Motor neuron (in vitro differentiated cells): ENCODE data around the gene STK25. TPM values are rescaled to one million over a fixed set of nuclear protein-coding genes. Genes with fewer than 3 reads are reported as not detected.
"Not testable (repeated sequence)": the region's sequence is repeated elsewhere in the genome, so short reads cannot be mapped to it uniquely, and the experiment has no call there.

ENCODE experiments used
- ATAC-seq, 8 experiments: fragments of 200-7000 bp; cut with Tn5 transposase; replicated peaks in 6 of 8; 2 replicates each; pipeline ENCODE4 v1.8.0; 2021; ENCODE audit warnings: mild to moderate bottlenecking in 8 of 8, moderate library complexity in 8 of 8
- H3K27ac ChIP-seq, 2 donors: fragments of 250-450 bp; sonication (Bioruptor Pico); 2 replicates each; pipeline ENCODE4 v1.9.0; 2021; ENCODE audit warnings: antibody characterized with exemption in 2 of 2, mild to moderate bottlenecking in 2 of 2, moderate library complexity in 1 of 2
- H3K4me1 ChIP-seq, 2 donors: fragments of 250-450 bp; sonication (Bioruptor Pico); replicated peaks in 1 of 2; 2 replicates each; pipeline ENCODE4 v1.6.1; 2021; ENCODE audit warnings: antibody characterized with exemption in 2 of 2, mild to moderate bottlenecking in 2 of 2, moderate library complexity in 1 of 2
- H3K4me3 ChIP-seq, 5 donors: fragments of 250-450 bp; sonication (Bioruptor Pico); 2 replicates each; pipeline ENCODE4 v1.9.0; 2021; ENCODE audit warnings: antibody characterized with exemption in 5 of 5, mild to moderate bottlenecking in 5 of 5, moderate library complexity in 4 of 5
- WGBS, 10 experiments: fragments of 450-650 bp; shearing (Covaris generic); methylation state at CpG; one replicate each; pipeline ENCODE4 v1.0.0; 2022; 5-methylcytosine and 5-hydroxymethylcytosine counted together
- in situ Hi-C, 9 experiments: fragments of 400-800 bp; cut with MboI; loops; one replicate each; pipeline ENCODE4 v1.15.0; 2021; ENCODE audit warnings: low sequenced_read_pairs in 9 of 9, low pct_unique_long_range_greater_than_20kb in 2 of 9; ENCODE audit not compliant: unreplicated experiment in 9 of 9
- total RNA-seq, 8 experiments: library from RNA; unstranded; fragments of 300-600 nt; gene quantifications; 2 replicates each; pipeline versions ENCODE4 v1.2.3 to v1.2.4, GENCODE V29; 2022

Gene STK25
- total RNA-seq, 8 experiments from 2014 or later = 55.7 to 130 (median 103) TPM

- peak in 2 of 8 experiments; percentile 49 to 59 for ATAC-seq
- 0 to 80% (median 58%) methylated on average over 1 to 3 of the region's 5 CpGs; no CpG with 5 or more reads in 2 of the 10 experiments for WGBS, 10 experiments
- in situ Hi-C loops = no loop called here
- Histone ChIP-seq H3K27ac (no peak overlapping the region), H3K4me1 (peaks cover 1 to 4% of the 10 kb centered on the region in 2 donors), H3K4me3 (no peak overlapping the region)
Observed at GRCh38 chr2:241514553-241514952, 6.2 kb upstream of the STK25 start.

DNA sequence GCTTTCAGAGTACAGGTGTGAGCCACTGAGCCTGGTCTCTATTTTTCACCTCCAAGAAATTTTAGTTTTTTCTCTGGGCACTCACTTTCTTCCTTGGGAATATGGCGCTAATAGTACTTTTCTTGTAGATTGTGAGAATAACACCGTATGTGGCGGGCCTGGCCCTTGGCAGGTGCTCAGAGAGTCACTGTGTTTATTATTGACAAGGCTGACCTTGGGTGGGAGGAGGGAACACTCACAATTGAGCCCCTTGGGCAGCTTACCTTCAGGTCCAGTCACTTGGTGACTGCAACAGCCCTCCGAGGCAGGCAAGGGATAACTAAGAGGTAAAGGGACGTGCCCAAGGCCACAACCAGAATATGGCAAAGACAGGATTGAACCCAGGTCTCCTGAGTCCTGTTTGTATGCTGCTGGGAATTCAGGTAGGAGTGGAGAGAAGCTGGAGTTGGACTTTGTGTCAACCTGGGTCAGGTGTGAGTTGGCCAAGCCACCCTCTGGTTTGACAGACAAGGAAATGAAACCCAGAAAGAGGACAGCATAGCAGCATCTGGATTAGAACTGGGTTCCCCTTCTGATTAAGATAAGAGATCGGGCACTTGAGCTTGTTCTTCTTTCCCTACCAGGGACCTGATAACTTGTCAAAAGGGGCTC, 2.8 kb upstream of the STK25 start:
- 84 to 100% (median 90%) methylated on average over 1 to 6 of the region's 6 CpGs; no CpG with 5 or more reads in 2 of the 10 experiments for WGBS, 10 experiments
- Histone ChIP-seq H3K4me1 (peaks cover 16 to 17% of the 10 kb centered on the region in 2 donors), H3K27ac (no peak overlapping the region), H3K4me3 (no peak overlapping the region)
- ATAC-seq = no peak
- in situ Hi-C loops = no loop called here

DNA sequence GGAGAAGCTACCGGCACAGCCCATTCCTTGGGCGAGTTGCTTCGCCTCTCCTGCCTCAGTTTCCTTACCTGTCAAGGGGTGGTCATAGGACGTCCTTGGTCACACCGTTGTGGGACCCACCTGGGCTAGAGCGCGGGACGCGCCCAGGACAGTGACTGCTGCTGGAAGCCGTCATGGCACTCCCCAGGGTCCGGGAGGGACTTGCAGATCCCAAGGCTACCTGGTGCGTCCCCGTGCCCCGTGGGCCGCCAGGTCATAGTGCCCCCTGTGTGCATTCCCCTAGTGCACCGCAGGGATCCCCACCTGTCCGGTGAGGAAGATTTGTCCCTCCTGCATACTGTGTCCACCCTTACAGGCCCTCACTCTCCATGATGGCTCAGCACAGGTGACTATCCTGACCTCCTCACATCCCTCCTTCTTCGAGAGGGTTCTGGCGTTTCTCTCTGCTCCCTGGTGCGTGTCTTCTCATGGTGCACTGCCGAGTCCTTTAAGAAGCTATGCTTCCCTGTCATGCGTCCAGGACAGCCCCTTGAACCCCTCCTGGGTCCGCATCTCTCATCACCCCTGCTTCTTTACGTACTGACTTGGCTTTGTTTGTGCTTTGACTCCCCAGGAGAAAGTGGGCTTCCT, 886 bp upstream of the STK25 start:
- in situ Hi-C loops = no loop called here
- peak overlapping the region; percentile 83 to 88 for H3K27ac ChIP-seq
- H3K4me3 ChIP-seq = peak overlapping the region; percentile 58 to 87 (median 73)
- peak in 3 of 8 experiments; percentile 1 to 9 (median 7) for ATAC-seq
- 0 to 92% (median 20%) methylated on average over 1 to 9 of the region's 24 CpGs; no CpG with 5 or more reads in 5 of the 10 experiments for WGBS, 10 experiments
- peaks cover 16 to 17% of the 10 kb centered on the region in 2 donors for H3K4me1 ChIP-seq

GRCh38 chr2:241507430-241508239, 749 bp downstream of the STK25 start:
- Histone ChIP-seq H3K4me3 (peak overlapping the region; percentile 58 to 87 (median 73)), H3K4me1 (peaks cover 16 to 17% of the 10 kb centered on the region in 2 donors), H3K27ac (peak overlapping the region; percentile 76 to 92)
- in situ Hi-C loops = no loop called here
- peak; percentile 27 to 46 (median 42) for ATAC-seq
- 1% methylated on average over 19 of the region's 67 CpGs; no CpG with 5 or more reads in 9 of the 10 experiments for WGBS, 10 experiments

- Histone ChIP-seq H3K4me3 (peak overlapping the region; percentile 58 to 87 (median 73)), H3K27ac (peak overlapping the region in 1 of 2 donors; percentile 92), H3K4me1 (peaks cover 16 to 17% of the 10 kb centered on the region in 2 donors)
- in situ Hi-C loops = no loop called here
- no peak for ATAC-seq
- 13 to 100% (median 80%) methylated on average over 1 to 11 of the region's 19 CpGs; no CpG with 5 or more reads in 4 of the 10 experiments for WGBS, 10 experiments
Observed at GRCh38 chr2:241506793-241507429, 1.5 kb downstream of the STK25 start.

GRCh38 chr2:241506317-241506716, 2.1 kb downstream of the STK25 start:
- H3K27ac ChIP-seq, ATAC-seq, H3K4me3 ChIP-seq, in situ Hi-C loops: not testable (repeated sequence)
- H3K4me1 ChIP-seq = peaks cover 16 to 17% of the 10 kb centered on the region in 2 donors
- WGBS, 10 experiments = 93 to 100% (median 99%) methylated on average over 1 to 6 of the region's 11 CpGs; no CpG with 5 or more reads in 4 of the 10 experiments

GRCh38 chr2:241505781-241506201, 2.6 kb downstream of the STK25 start:
- Histone ChIP-seq H3K27ac (no peak overlapping the region), H3K4me3 (no peak overlapping the region), H3K4me1 (peaks cover 16 to 17% of the 10 kb centered on the region in 2 donors)
- in situ Hi-C loops = no loop called here
- no peak for ATAC-seq
- WGBS, 10 experiments = 80 to 81% (median 80%) methylated on average over 1 to 5 of the region's 7 CpGs; no CpG with 5 or more reads in 7 of the 10 experiments

DNA sequence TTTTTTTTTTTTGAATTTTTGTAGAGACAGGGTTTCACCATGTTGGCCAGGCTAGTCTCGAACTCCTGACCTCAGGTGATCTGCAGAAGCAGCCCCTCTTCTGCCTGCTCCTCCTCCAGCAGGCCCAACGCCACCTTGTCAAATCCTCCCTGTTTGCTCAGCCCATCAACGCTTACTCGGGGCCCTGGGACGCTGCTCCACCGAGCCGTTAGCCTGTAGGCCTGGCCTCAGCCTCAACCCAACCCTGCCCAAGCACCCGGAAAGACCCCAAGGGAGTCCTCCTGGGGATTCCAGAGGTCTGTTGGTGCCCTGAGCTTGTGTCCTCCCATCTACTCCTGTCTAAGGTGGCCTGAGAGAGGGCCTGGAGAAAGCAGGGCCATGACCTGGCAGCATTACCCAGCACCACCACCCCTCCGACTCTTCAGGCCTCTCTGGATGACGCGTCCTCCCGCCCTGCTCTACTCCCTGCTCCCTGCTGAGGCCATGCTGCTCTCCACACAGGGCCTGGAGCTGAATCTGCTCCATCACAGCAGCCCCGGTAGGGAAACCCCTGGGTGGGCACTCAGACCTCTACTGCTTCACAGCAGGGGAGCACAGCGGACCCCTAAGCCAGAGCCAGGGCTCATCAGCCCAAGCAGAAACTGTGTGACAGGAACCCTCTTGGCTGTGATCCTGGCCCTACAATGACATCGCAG, 3.2 kb downstream of the STK25 start:
- in situ Hi-C loops = no loop called here
- Histone ChIP-seq H3K27ac (no peak overlapping the region), H3K4me1 (peaks cover 16 to 17% of the 10 kb centered on the region in 2 donors), H3K4me3 (no peak overlapping the region)
- 85 to 100% (median 93%) methylated on average over 2 to 6 of the region's 15 CpGs; no CpG with 5 or more reads in 4 of the 10 experiments for WGBS, 10 experiments
- no peak for ATAC-seq

GRCh38 chr2:241503776-241504392, 4.5 kb downstream of the STK25 start:
- Histone ChIP-seq H3K27ac (no peak overlapping the region), H3K4me3 (no peak overlapping the region), H3K4me1 (peaks cover 7 to 9% of the 10 kb centered on the region in 2 donors)
- no peak for ATAC-seq
- WGBS, 10 experiments = 80 to 90% (median 85%) methylated on average over 1 to 6 of the region's 12 CpGs; no CpG with 5 or more reads in 6 of the 10 experiments
- in situ Hi-C loops = no loop called here

GRCh38 chr2:241502281-241502680, 6.1 kb downstream of the STK25 start:
- in situ Hi-C loops = no loop called here
- 80 to 100% (median 90%) methylated on average over 2 to 8 of the region's 11 CpGs; no CpG with 5 or more reads in 4 of the 10 experiments for WGBS, 10 experiments
- ATAC-seq = no peak
- H3K4me1 ChIP-seq = peaks cover 7 to 9% of the 10 kb centered on the region in 2 donors
- no peak overlapping the region for H3K27ac ChIP-seq
- no peak overlapping the region for H3K4me3 ChIP-seq

DNA sequence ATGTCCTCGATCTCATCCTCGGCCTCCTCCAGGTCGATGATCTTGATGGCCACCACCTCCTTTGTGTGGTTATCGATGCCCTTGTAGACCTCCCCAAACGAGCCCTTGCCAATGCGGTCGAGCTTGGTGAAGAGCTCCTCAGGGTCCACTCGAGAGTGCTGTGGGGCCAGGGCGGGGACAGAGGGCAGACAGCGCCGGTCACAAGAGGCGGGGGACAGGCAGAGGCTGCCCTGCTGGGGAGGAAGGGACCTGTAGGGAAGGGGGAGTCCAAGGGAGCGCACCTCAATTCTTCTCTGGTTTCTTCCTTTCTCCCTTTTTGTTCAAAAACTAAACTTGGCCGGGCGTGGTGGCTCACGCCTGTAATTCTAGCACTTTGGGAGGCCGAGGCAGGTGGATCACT, 6.8 kb downstream of the STK25 start:
- in situ Hi-C loops = no loop called here
- Histone ChIP-seq H3K4me1 (peaks cover 0 to 1% of the 10 kb centered on the region in 2 donors), H3K4me3 (no peak overlapping the region), H3K27ac (no peak overlapping the region)
- WGBS, 10 experiments = 100% methylated on average over 1 to 3 of the region's 17 CpGs; no CpG with 5 or more reads in 7 of the 10 experiments
- no peak for ATAC-seq
